PC-3 (cell line): Measurements from ENCODE around the gene HBEGF. TPM values are rescaled to one million over a fixed set of nuclear protein-coding genes. Genes with fewer than 3 reads are reported as not detected.

Experiments used
- ATAC-seq: fragments of 200-7000 bp; cut with Tn5 transposase; 2 replicates; pipeline ENCODE4 v1.9.1; 2020; ENCODE audit warnings: mild to moderate bottlenecking, moderate library complexity
- BruUV-seq: library from RNA; stranded (reverse); fragments of 400-500 nt; replicated peaks from 2 replicates; lab custom pipeline; 2021; lab: Mats Ljungman, UMichigan
- CTCF ChIA-PET: fragments of 300-600 bp; sonication (Branson Sonifier 250); formaldehyde crosslinking; loops from one replicate; lab custom pipeline; 2022; ENCODE audit warnings: antibody characterized with exemption; lab: Charles Lee
- POLR2A ChIA-PET: fragments of 300-600 bp; sonication (Branson Sonifier 250); formaldehyde crosslinking; loops from one replicate; lab custom pipeline; 2022; ENCODE audit warnings: antibody characterized with exemption; ENCODE audit not compliant: unreplicated experiment; lab: Charles Lee
- DNase-seq: peaks from one replicate; pipeline ENCODE4 v3.0.0-alpha.2; 2015
- H2AFZ ChIP-seq: fragments of 300-600 bp; sonication (generic); 2 replicates; pipeline ENCODE4 v1.6.0; 2016; ENCODE audit warnings: antibody characterized with exemption, low read length
- H3F3A ChIP-seq: fragments of 300-600 bp; sonication (generic); one replicate; pipeline ENCODE4 v1.6.0; 2017; ENCODE audit warnings: antibody characterized with exemption, low read length, control low read depth, mild to moderate bottlenecking; ENCODE audit not compliant: unreplicated experiment
- H3K27ac ChIP-seq: fragments of 300-600 bp; sonication (generic); 2 replicates; pipeline ENCODE4 v1.5.1; 2016; ENCODE audit warnings: mild to moderate bottlenecking, low read length
- H3K27me3 ChIP-seq: fragments of 300-600 bp; sonication (generic); 2 replicates; pipeline ENCODE4 v1.6.1; 2016; ENCODE audit warnings: low read length, mixed read lengths
- H3K36me3 ChIP-seq: fragments of 300-600 bp; sonication (generic); 2 replicates; pipeline ENCODE4 v1.6.1; 2016; ENCODE audit warnings: low read depth, mixed run types, low read length, mixed read lengths
- H3K4me1 ChIP-seq: fragments of 300-600 bp; sonication (generic); 2 replicates; pipeline ENCODE4 v1.5.1; 2016; ENCODE audit warnings: low read length; ENCODE audit not compliant: insufficient read depth
- H3K4me2 ChIP-seq: fragments of 300-600 bp; sonication (generic); 2 replicates; pipeline ENCODE4 v1.6.0; 2016; ENCODE audit warnings: low read length
- H3K4me3 ChIP-seq: fragments of 300-600 bp; sonication (generic); 2 replicates; pipeline ENCODE4 v1.5.1; 2016; ENCODE audit warnings: mild to moderate bottlenecking, low read length, mixed read lengths
- H3K79me2 ChIP-seq: fragments of 300-600 bp; sonication (generic); 2 replicates; pipeline ENCODE4 v1.6.1; 2017; ENCODE audit warnings: low read length, mixed read lengths
- H3K9ac ChIP-seq: fragments of 300-600 bp; sonication (generic); 2 replicates; pipeline ENCODE4 v1.6.0; 2016; ENCODE audit warnings: mild to moderate bottlenecking, low read length
- H3K9me2 ChIP-seq: fragments of 300-600 bp; sonication (generic); replicated peaks from 2 replicates; pipeline ENCODE4 v1.6.1; 2016; ENCODE audit warnings: mixed run types, low read length, mixed read lengths
- H3K9me3 ChIP-seq: fragments of 300-600 bp; sonication (generic); 2 replicates; pipeline ENCODE4 v1.6.1; 2016; ENCODE audit warnings: low read length, mixed read lengths
- H4K20me1 ChIP-seq: fragments of 300-600 bp; sonication (generic); 2 replicates; pipeline ENCODE4 v1.6.1; 2016; ENCODE audit warnings: low read length, mixed read lengths
- CTCF ChIP-seq: fragments of 300-600 bp; sonication (generic); conservative IDR thresholded peaks from 2 replicates; pipeline ENCODE4 v1.5.1; 2017; ENCODE audit warnings: antibody characterized with exemption, low read depth, mild to moderate bottlenecking, low read length
- EZH2 ChIP-seq: fragments of 300-600 bp; sonication (generic); IDR thresholded peaks from one replicate; pipeline ENCODE4 v1.6.1; 2017; ENCODE audit warnings: antibody characterized with exemption, mild to moderate bottlenecking, low read length; ENCODE audit not compliant: unreplicated experiment
- EZH2phosphoT487 ChIP-seq: fragments of 300-600 bp; sonication (generic); IDR thresholded peaks from 2 replicates; pipeline ENCODE4 v1.6.1; 2018; ENCODE audit warnings: mild to moderate bottlenecking, antibody characterized with exemption, low read length, borderline replicate concordance
- intact Hi-C: fragments of 100-400 bp; cut with micrococcal nuclease; formaldehyde crosslinking; loops from 2 replicates; pipeline ENCODE4 v1.9.0; 2023
- total RNA-seq: library from RNA; depleted of rRNA; stranded (reverse); fragments of >200 nt; gene quantifications from 2 replicates; pipeline ENCODE4 v1.2.3, GENCODE V29; 2014

HBEGF gene
- total RNA-seq, 1 experiment from 2014 or later = 82.6 TPM

GRCh38 chr5:140322751-140323731 lies 23.4 kb downstream of the HBEGF start:
- Histone ChIP-seq H3K9me3 (no peaks in the 10 kb centered on the region), H3K4me2 (peak overlapping the region; percentile 73), H4K20me1 (no peaks in the 10 kb centered on the region), H2AFZ (peak overlapping the region; percentile 46), H3K9me2 (no peaks in the 10 kb centered on the region), H3K9ac (peak overlapping the region; percentile 81), H3K27ac (peak overlapping the region; percentile 98), H3K27me3 (no peaks in the 10 kb centered on the region), H3K79me2 (no peaks in the 10 kb centered on the region), H3F3A (no peaks in the 10 kb centered on the region), H3K4me3 (peak overlapping the region; percentile 22; the same call in 1 of the 2 replicates), H3K4me1 (peaks cover 54% of the 10 kb centered on the region), H3K36me3 (no peaks in the 10 kb centered on the region)
- ChIA-PET CTCF (interaction anchor here (0.9 to 2.3 kb wide), 3 partner anchors 23 to 79 kb away, joined by 3 to 10 read pairs (median 9); partner anchors contain the start of gene HBEGF), POLR2A (interaction anchor here (0.6 to 2.0 kb wide), 8 partner anchors 11 to 65 kb away, joined by 3 to 16 read pairs (median 5); partner anchors contain the start of gene HBEGF)
- intact Hi-C loops = loop anchor here (1.0 kb wide), 1 partner anchor 22 kb away; no protein-coding TSS in a partner anchor
- DNase-seq (peak; percentile 93), ATAC-seq (peak; percentile 76)
- TSS peak; percentile 81 for BruUV-seq
- TF ChIP-seq EZH2 (no peak), CTCF (no peak), EZH2phosphoT487 (no peak)

GRCh38 chr5:140321796-140322195 lies 24.6 kb downstream of the HBEGF start:
- intact Hi-C loops = no loop called here
- no TSS peak for BruUV-seq
- Histone ChIP-seq H3K27ac (peak overlapping the region; percentile 98), H3K79me2 (no peaks in the 10 kb centered on the region), H3K36me3 (no peaks in the 10 kb centered on the region), H4K20me1 (no peaks in the 10 kb centered on the region), H3K9ac (no peak overlapping the region), H3K9me3 (no peaks in the 10 kb centered on the region), H3K4me3 (no peak overlapping the region), H2AFZ (no peak overlapping the region), H3K4me1 (peaks cover 53% of the 10 kb centered on the region), H3K9me2 (no peaks in the 10 kb centered on the region), H3K27me3 (no peaks in the 10 kb centered on the region), H3F3A (no peaks in the 10 kb centered on the region), H3K4me2 (no peak overlapping the region)
- TF ChIP-seq EZH2phosphoT487 = no peak
- no peak for DNase-seq
- no peak for ATAC-seq
- POLR2A ChIA-PET = interaction anchor here (2.0 kb wide), 1 partner anchor 24 kb away, joined by 9 read pairs; the partner anchor contains the start of gene HBEGF
- CTCF ChIA-PET = no interaction called here

- no peak for ATAC-seq
- Histone ChIP-seq H3K4me1 (peaks cover 49% of the 10 kb centered on the region), H3K9me2 (no peaks in the 10 kb centered on the region), H2AFZ (no peak overlapping the region), H3K27me3 (no peaks in the 10 kb centered on the region), H3K9ac (no peak overlapping the region), H3K9me3 (no peaks in the 10 kb centered on the region), H3K27ac (no peak overlapping the region), H3K4me3 (no peak overlapping the region), H3F3A (no peaks in the 10 kb centered on the region), H3K79me2 (no peaks in the 10 kb centered on the region), H3K36me3 (no peaks in the 10 kb centered on the region), H3K4me2 (no peak overlapping the region), H4K20me1 (no peaks in the 10 kb centered on the region)
- TF ChIP-seq EZH2phosphoT487 (no peak), CTCF (no peak), EZH2 (no peak)
- ChIA-PET CTCF (interaction anchor here (0.6 kb wide), 1 partner anchor 27 kb away, joined by 5 read pairs; the partner anchor contains the start of gene HBEGF), POLR2A (no interaction called here)
- DNase-seq = no peak
- intact Hi-C loops = no loop called here
- no TSS peak for BruUV-seq
These were observed 26.6 kb downstream of the HBEGF start for GRCh38 chr5:140319833-140320232.
